Endometrial microvascular endothelial cells (primary cell): Measurements from ENCODE around the gene LCE1B. TPM values are rescaled to one million over a fixed set of nuclear protein-coding genes. Genes with fewer than 3 reads are reported as not detected.

Source experiments
- in situ Hi-C: cut with HindIII; loops from 2 replicates; pipeline ENCODE4 v1.10.0; 2017; ENCODE audit warnings: low sequenced_read_pairs, low pct_unique_long_range_greater_than_20kb; ENCODE audit errors: inconsistent ontology term
- total RNA-seq: library from RNA; depleted of rRNA; stranded (reverse); fragments of >200 nt; gene quantifications from one replicate; pipeline ENCODE4 v1.2.3, GENCODE V29; 2015; ENCODE audit errors: inconsistent ontology term

Gene LCE1B
- total RNA-seq, 1 donor from 2014 or later: not detected

GRCh38 chr1:152858062-152858461 lies 46.3 kb downstream of the LCE1B start:
- in situ Hi-C loops: no loop called here

GRCh38 chr1:152859696-152860095 lies 47.9 kb downstream of the LCE1B start, which contains the start of gene LCE7A:
Gene LCE7A (plus strand): TSS chr1:152859996. CDS start chr1:152860698, 702 bp downstream.
- in situ Hi-C loops: no loop called here

GRCh38 chr1:152860129-152860528 lies 48.4 kb downstream of the LCE1B start:
- in situ Hi-C loops: no loop called here

GRCh38 chr1:152861374-152861773 lies 49.6 kb downstream of the LCE1B start:
- in situ Hi-C loops: no loop called here

Other genes starting within 250 kb of the LCE1B start
- gene LCE3E, start 245.2 kb upstream of the LCE1B start, total RNA-seq: not detected
- gene LCE3D, start 231.5 kb upstream of the LCE1B start, total RNA-seq: not detected
- gene LCE3C, start 211.7 kb upstream of the LCE1B start, total RNA-seq: not detected
- gene LCE3B, start 198.2 kb upstream of the LCE1B start, total RNA-seq: not detected
- gene LCE3A, start 188.9 kb upstream of the LCE1B start, total RNA-seq: not detected
- not detected for gene LCE2D, start 148.6 kb upstream of the LCE1B start, total RNA-seq
- gene LCE2C, start 136.7 kb upstream of the LCE1B start, total RNA-seq: not detected
- not detected for gene LCE2B, start 125.8 kb upstream of the LCE1B start, total RNA-seq
- gene LCE2A, start 113.6 kb upstream of the LCE1B start, total RNA-seq: not detected
- not detected for gene LCE4A, start 103.8 kb upstream of the LCE1B start, total RNA-seq
- gene KPRP, start 53.9 kb upstream of the LCE1B start, total RNA-seq: not detected
- not detected for gene LCE1F, start 36.8 kb upstream of the LCE1B start, total RNA-seq
- gene LCE1E, start 25.7 kb upstream of the LCE1B start, total RNA-seq: not detected
- not detected for gene LCE1D, start 15.2 kb upstream of the LCE1B start, total RNA-seq
- gene LCE1C, start 5.3 kb upstream of the LCE1B start, total RNA-seq: not detected
- gene LCE1A, start 15.5 kb downstream of the LCE1B start, total RNA-seq: not detected
- gene LCE6A, start 30.9 kb downstream of the LCE1B start, total RNA-seq: not detected
- not detected for gene LCE7A, start 48.0 kb downstream of the LCE1B start, total RNA-seq
- not detected for gene SMCP, start 66.4 kb downstream of the LCE1B start, total RNA-seq
- not detected for gene IVL, start 96.6 kb downstream of the LCE1B start, total RNA-seq
- gene SPRR5, start 135.2 kb downstream of the LCE1B start, total RNA-seq: not detected
- gene SPRR4, start 158.7 kb downstream of the LCE1B start, total RNA-seq: not detected
- not detected for gene SPRR1A, start 172.1 kb downstream of the LCE1B start, total RNA-seq
- gene SPRR3, start 189.8 kb downstream of the LCE1B start, total RNA-seq: not detected
- gene SPRR1B, start 219.2 kb downstream of the LCE1B start, total RNA-seq: not detected
- gene SPRR2D, start 229.1 kb downstream of the LCE1B start, total RNA-seq: not detected
- gene SPRR2A, start 245.5 kb downstream of the LCE1B start, total RNA-seq: not detected